ENCODE results near the gene ZFYVE1.

ZFYVE1 gene

DNA sequence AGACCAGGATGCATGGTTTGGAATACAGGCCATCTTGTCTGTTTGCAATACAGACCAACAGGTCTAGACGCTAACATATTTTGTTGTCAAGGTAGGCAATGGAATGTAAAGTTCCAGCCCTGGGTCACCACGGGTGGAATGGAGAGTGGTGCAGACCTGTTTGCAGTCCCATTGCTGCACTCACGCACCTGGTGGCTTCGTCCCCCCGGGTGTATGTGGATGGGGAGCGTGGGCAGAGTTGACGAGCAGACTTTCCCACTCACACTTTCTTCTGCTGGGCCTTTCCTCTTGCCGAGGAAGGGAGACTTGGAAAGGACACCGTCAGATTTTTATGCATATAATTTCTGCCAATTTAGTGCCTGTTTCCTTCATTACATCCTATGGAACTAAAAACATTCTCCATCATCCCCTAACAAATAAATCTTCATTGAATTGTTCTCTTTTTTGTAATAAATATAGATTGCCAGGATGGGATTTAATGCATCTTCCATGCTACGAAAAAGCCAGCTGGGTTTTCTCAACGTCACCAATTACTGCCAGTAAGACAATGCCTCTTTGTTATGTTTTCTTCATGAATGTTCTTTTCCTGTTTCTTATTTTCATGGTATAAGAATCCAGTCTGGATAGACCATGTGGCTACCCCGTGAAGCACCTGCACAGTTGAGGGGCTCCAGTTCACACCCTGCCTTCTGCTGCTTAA is 85.5 kb downstream of the ZFYVE1 start:
- no peak overlapping the region for H3K27ac ChIP-seq
- TF ChIP-seq, protein P1, sequence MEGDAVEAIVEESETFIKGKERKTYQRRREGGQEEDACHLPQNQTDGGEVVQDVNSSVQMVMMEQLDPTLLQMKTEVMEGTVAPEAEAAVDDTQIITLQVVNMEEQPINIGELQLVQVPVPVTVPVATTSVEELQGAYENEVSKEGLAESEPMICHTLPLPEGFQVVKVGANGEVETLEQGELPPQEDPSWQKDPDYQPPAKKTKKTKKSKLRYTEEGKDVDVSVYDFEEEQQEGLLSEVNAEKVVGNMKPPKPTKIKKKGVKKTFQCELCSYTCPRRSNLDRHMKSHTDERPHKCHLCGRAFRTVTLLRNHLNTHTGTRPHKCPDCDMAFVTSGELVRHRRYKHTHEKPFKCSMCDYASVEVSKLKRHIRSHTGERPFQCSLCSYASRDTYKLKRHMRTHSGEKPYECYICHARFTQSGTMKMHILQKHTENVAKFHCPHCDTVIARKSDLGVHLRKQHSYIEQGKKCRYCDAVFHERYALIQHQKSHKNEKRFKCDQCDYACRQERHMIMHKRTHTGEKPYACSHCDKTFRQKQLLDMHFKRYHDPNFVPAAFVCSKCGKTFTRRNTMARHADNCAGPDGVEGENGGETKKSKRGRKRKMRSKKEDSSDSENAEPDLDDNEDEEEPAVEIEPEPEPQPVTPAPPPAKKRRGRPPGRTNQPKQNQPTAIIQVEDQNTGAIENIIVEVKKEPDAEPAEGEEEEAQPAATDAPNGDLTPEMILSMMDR (conservative IDR thresholded peaks at IDR 0.05), result no peak

DNA sequence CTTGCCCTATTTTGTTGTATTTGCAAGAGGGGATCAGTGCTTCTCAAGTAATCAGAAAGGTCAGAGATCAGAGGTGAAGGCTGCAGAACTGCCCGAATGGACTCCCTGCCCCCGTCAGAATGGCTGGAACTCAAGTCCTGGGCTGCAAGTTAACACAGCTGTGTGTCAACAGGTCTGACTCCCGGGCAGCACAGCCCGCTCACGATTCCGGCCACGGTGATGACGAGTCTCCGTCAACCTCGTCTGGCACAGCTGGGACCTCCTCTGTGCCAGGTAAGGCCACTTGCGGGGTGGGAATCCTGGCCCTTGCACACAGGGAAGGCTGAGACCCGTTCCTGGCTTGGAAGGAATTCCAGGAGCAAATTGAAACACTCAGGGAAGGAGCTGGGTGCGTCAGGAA is 87.3 kb downstream of the ZFYVE1 start:
- TF ChIP-seq, protein P1 (conservative IDR thresholded peaks at IDR 0.05), result no peak
- H3K27ac ChIP-seq, result no peak overlapping the region

DNA sequence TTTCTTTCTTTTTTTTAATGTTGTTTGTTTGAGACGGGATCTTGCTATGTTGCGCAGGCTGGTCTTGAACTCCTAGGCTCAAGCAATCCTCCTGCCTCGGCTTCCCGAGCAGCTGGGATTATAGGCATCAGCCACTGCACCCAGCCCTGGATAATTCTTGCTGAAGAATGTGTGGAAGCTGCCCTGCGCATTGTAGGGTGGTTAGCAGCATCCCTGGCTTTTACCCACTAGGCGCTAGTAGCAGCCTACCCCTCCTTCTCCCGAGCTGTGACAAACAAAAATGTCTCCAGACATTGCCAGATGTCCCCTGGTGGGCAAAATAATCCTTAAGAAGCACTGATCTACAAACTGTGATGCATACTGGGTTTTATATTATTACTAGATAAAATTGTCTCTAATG is 94.0 kb downstream of the ZFYVE1 start:
- TF ChIP-seq, protein P1 (conservative IDR thresholded peaks at IDR 0.05), result no peak

DNA sequence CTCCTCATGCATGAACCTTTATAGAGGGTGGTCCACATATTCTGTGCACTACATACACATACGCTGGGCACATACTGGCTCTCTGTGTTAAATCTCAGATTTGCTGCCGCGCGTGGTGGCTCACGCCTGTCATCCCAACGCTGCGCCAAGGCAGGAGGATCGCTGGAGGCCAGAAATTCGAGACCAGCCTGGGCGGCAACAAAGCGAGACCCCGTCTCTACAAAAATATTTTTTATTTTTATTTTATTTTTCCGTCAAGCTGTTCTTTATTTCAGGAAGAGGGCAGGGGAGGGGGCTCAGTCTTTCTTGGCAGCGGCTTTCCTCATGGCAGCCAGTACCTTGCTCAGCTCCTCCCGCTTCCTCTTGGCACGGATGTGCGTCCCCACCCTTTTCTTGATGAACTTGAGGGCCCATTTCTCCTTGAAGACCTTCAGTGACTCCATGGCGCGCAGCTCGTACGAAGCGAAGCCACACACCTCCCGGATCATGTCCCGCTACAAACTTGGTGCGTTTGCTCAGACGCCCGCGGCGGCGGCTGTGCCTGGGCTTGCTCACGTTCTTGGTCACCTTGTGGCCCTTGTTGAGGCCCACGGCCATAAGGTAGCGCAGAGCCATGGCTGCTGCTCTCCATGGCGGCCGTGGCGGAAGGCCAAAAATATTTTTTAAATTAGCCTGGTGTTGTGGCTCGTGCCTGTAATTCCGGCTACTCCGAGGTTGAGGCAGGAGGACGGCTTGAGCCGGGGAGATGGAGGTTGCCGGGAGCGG is 97.4 kb downstream of the ZFYVE1 start:
- H3K27ac ChIP-seq, result no peak overlapping the region
- TF ChIP-seq, protein P1 (conservative IDR thresholded peaks at IDR 0.05), result no peak

More for the DNA sequence above, 94.0 kb downstream of the ZFYVE1 start:
- H3K27ac ChIP-seq, result no peak overlapping the region

DNA sequence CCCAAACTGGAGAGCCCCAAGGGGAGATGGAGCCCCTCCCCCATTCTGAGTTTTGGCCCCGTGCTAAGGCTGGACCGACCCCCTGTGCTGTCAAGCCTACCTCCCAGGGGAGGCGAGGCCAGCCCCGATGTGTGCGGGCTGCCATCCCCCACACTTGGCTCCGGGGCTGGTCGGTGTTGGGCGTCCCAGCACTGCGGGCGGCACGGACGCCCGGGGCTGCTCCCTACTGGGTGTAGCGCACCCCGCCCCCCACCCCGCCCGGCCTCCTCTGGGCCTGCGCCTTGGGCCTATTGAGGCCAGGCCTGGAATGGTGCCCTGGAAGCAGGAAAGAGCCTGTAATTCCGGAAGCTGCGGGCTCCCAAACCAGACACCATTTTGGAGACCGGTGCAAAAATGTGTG is 98.0 kb downstream of the ZFYVE1 start:
- no peak overlapping the region for H3K27ac ChIP-seq

DNA sequence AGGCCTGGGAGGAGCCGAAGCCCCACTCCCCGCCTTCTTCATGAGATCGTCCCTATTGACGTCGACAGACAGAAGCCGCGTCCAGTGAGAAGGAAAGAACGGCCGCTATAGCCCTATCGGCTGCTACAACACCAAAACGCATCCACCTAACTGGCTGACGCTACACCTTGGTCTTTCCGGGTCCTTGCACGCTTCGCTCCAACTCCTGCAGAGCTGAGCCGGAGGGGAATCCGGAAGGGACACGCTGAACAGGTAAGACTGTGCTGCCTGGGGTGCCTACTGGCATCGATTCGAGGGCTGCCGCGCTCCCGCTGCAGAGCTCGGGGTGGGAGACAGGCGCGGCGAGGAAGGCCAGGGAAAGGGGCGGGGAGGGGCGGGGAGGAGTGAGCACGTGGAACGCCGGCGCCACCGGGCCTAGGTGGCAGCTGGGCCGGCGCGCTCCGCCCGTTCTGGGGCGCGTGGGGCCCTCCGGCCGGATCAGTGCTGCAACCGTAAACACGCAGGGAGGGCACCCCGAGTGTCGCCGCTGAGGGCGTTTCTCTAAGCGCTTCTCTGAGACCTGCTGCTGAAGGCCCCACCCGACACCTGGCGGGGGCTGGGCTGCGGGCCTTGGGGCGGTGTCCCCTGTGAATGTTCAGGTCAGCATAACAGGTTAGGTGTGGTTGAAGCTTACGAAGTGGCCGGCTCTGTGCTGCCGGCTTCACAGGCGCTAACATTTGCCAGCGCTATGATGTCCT is 100.4 kb downstream of the ZFYVE1 start, which contains the start of gene DCAF4:
DCAF4 (plus strand) TSS at position 173 of the 737 bp plus-strand sequence. CDS start 11,515 bp downstream, outside the sequence.
- H3K27ac ChIP-seq, result peak within 1 kb of the TSS; percentile 66

More for the DNA sequence above, 98.0 kb downstream of the ZFYVE1 start:
- TF ChIP-seq, protein P1 (conservative IDR thresholded peaks at IDR 0.05), result no peak

More for the DNA sequence above, 100.4 kb downstream of the ZFYVE1 start, which contains the start of gene DCAF4:
- TF ChIP-seq, protein P1 (conservative IDR thresholded peaks at IDR 0.05), result no peak
